HG03060 (cell line): ENCODE measurements around the gene METTL24.
"Not testable (repeated sequence)": the region's sequence is repeated elsewhere in the genome, so short reads cannot be mapped to it uniquely, and the experiment has no call there.

Source experiments
- ATAC-seq: cut with Tn5 transposase; IDR thresholded peaks from one replicate; pipeline ENCODE4 v1.9.1; 2021; ENCODE audit warnings: low read depth, moderate number of reproducible peaks; ENCODE audit not compliant: unreplicated experiment

The METTL24 gene

DNA sequence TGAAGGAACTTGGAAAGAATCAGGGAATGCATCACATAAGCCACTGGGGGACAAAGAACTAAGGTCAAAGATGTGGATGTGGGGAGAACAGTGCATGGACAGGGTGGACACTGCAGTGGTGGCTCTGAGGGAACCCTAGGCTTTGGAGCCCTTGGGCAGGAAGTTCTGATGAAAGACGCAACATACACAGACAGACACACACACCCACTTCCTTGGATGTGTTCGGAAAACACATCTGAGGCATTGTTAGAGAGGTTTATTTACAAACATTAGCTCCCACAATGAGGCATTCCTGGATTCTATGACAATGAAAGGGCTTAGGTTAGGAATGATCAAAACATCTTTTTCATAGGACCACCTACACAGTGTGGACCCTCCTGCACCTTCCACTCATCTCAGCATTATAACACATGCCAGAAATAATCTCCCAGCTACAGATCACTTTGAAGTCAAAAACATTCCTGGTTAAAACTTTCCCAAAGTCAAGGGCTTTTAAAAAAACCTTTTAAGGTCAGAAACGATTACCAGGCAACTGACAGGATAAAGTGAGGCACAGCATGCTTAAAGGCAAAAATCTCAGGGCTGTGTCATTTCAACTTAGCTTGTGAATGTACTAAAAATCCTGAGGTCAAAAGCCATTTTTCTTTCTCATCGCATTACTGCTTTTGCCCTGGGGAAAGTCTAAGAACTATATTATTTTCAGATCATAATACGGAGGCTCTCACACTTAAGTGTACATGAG is 6.4 kb upstream of the METTL24 start:
- no peak for ATAC-seq

DNA sequence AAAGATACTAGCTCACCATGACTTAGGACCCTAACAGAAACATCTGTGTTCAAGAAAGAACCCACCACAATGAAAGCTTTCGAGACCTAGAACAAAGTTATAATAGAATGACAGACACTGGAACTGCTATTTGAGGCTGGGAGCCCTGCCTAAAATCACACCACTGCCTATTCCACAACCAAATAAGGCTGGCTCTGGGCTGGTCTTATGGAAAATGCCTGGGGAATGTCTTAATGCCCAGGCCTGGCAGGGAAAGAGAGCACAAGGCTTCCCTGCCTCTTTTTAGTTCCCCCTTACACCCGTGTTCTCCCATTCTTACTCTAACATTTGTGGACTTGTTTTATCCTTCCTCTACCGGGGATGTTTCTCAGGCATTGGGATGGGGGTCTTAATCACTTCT is 5.6 kb upstream of the METTL24 start:
- ATAC-seq: no peak

GRCh38 chr6:110360676-110361075 is 2.5 kb upstream of the METTL24 start:
- no peak for ATAC-seq

GRCh38 chr6:110359556-110359955 is 1.4 kb upstream of the METTL24 start:
- ATAC-seq: no peak

- no peak for ATAC-seq
These were observed 508 bp upstream of the METTL24 start for GRCh38 chr6:110358553-110359160.

GRCh38 chr6:110357298-110357663 is 868 bp downstream of the METTL24 start:
- ATAC-seq: no peak

DNA sequence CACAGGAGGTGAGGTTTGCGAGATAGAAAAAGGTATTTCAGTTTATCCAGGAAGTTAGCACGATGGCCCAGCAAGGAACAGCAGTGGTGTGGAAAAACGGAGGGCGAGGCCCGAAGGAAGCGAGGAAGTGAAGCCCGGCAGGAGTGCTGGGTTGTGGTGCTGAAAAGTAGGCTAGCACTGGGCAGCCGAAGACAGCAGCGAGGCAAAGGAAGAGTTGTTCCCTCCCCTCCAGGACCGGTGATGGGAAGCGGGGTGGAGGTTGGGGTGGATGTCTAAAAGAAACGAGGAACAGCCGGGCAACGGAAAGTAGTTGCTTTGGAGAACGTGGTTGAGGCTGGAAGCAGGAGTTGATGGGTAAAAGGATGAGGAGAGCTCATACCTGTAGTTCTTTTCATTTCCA is 1.4 kb downstream of the METTL24 start:
- ATAC-seq: no peak

- no peak for ATAC-seq
These were observed 2.4 kb downstream of the METTL24 start for GRCh38 chr6:110355727-110356126.

GRCh38 chr6:110355022-110355421 is 3.1 kb downstream of the METTL24 start:
- no peak for ATAC-seq

GRCh38 chr6:110354153-110354552 is 4.0 kb downstream of the METTL24 start:
- no peak for ATAC-seq

DNA sequence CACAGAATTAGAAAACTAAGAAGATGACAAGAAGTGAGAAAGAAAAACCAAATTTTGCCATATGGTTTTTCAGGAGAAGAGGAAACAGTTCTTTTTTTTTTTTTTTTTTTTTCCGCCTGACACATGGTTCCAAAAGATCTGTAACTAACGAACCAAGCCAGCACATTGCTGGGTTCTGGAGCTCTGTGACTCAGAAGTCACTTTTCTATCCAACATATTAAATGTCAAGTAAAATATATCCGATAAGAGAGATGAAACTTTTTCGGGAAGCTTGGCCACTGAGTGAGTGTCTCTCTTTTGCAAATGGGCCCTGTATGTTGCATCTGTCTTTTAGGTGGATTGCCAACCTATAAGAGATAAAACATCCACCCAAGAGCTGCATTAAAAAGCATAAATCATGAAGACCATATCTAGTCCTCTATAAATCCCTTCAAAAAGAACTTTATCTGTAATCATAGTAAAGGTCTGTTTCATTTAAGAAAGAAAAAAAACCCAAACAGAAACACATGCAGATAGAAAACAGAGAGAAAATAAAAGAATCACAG is 4.6 kb downstream of the METTL24 start:
- no peak for ATAC-seq

- no peak for ATAC-seq
These were observed 5.4 kb downstream of the METTL24 start for GRCh38 chr6:110352563-110353262.

DNA sequence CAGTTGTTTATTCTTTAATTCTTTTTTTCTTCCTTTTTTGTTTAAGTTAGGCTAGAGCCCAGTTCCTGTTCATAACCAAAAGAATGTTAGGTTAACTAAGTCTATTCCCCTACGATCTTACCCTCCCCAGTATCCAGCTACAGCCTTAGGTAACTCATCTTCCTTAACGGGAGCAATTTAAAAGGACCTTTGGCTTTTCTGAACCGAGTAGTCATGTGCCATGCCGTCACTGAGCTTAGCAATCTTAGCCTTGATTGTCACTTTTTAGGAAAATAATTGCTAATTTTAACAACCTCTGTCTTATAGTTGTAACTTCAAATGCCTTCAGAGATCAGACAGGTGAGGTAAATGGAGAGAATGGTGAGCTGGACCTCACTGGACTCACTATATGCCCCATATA is 6.2 kb downstream of the METTL24 start:
- ATAC-seq: no peak

DNA sequence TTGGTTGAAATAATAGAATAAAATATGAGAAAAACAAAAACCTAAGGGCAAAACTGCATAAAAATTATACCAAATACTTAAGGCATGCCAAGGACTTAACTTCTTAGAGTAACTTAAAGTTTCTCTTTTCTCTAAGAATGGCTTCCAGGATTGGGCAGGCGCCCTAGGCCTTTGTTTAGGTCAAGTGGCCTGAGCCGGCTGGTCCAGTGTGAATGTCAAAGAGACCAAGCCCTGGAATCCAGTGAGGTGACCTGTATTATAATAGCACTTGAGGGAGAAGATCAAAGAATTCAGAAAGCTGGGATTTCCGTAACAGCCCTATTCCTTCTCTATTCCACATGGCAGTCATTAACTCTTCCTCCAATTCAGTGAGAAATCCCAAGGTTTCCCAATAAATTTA is 6.6 kb downstream of the METTL24 start:
- no peak for ATAC-seq

DNA sequence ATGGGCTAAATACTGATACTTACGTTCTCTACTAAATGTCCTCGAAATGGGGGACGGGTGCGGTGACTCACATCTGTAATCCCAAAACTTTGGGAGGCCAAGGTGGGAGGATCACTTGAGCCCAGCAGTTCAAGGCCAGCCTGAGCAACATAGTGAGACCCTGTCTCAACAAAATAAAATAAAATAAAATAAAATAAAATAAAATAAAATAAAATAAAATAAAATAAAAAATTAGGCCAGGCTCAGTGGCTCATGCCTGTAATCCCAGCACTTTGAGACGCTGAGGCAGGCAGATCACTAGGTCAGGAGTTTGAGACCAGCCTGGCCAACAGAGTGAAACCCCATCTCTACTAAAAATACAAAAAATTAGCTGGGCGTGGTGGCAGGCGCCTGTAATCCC is 7.6 kb downstream of the METTL24 start:
- not testable (repeated sequence) for ATAC-seq

DNA sequence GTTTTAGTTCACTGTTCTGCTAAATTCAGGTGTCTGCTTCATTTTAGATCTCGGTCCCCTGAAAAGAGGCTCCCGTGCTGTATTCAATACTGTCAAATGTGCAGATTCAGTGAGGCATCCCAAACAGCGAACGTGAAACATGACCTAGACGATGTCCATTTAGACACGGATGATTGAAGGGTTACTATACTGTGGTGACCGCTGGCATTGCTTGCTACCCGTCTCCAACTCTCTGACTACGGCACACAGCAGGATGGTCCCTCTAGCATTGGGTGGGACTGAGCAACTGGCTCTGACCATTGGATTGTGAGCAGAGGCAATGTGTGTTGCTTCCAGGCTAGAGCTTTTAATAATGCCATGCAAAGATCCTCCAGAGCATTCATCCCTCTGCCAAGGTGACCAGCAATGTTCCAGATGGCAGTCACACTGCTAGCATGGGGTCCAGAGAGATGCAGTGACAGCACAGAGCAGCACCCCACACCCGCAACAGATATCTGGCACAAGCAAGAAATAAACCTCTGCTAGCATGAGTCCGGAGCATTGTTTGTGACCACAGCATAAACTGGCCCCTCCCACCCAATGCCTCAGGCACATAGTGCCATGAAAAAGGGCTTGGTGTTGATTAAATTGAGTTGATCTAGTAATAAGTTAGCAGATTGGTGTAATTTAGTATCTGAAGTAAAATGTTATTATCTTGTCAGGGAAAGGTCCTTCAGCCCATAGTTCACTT is 9.0 kb downstream of the METTL24 start:
- no peak for ATAC-seq

GRCh38 chr6:110345025-110345424 is 13.1 kb downstream of the METTL24 start:
- ATAC-seq: no peak

DNA sequence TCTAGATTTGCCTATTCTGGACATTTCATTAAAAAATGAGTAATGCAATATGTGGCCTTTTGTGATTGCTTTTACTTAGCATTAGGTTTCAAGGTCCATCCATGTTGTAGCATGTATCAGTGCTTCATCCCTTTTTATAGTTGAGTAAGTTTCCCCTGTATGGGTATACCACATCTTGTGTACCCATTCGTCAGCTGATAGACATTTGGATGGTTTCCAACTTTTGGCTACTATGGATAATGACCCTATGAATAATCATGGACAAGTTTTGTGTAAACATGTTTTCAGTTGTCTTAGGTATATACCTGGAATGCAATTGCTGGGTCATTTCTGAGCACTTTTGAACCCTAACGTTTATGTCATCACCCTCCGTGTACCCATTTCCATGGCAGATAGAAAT is 15.4 kb downstream of the METTL24 start:
- no peak for ATAC-seq

DNA sequence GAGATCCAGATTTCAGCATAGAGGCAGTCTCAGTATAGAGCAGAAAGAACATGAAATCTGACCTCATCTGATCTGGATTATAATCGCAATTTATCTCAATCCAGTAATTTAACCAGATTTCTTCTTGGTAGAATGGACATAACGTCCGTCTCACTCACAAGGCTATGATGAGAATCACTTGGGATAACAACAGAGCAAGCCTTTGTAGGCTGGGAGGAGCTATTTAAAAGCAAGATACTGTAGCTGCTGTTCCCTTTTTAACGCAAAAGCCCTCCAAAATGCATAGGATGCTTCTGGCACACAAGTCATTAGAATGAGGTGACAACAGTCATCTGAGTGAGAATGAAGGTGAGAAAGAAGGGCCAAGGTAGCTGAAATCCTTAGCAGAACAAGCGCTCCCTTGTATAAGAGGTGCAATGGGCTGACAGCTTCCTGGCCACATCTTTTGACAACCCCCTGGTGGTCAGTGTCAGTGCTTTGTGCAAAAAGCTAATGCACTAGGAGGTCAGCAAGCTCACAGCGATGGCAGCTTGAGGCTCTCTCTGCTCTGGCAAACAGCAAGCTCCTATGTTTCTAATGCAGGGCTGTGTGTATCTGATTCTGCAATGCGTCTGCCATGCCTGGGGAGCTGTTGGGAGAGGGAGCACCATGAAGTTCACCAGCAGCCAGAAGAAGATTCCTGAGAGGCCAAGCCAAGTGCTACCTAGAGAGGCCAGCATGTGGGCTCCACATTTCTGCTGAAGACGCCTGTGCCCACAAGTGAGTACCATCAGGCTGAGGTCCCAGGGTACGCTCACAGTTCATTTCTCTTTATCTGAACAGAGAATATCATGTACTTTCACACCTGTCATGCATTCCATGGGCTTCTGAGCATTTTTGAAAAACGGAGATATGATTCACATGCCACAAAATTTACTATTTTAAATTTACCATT is 16.2 kb downstream of the METTL24 start:
- no peak for ATAC-seq

DNA sequence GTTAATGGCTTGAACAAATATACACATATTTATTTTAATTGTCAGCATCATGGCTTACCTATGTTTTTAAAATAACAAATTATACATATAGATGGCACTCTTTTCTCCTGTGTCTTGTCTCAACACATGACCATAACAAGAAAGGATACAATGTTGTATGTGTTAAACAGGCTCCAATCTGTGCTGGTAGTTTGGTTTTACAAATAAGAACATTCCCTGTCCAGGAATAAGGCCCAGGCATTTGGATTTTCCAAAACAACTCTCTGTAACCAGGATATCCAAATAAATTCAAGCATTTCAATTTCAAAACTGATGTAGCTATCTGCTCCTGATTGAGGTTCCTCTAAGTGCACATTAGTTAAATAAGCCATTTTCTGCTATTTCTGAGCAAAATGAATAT is 17.1 kb downstream of the METTL24 start:
- ATAC-seq: no peak
